ENCODE data around the gene IL18R1. TPM values are rescaled to one million over a fixed set of nuclear protein-coding genes. Genes with fewer than 3 reads are reported as not detected.

The IL18R1 gene
- total and polyA plus RNA-seq, 4 donors, result 4.8 to 12.7 (median 5.9) TPM

DNA sequence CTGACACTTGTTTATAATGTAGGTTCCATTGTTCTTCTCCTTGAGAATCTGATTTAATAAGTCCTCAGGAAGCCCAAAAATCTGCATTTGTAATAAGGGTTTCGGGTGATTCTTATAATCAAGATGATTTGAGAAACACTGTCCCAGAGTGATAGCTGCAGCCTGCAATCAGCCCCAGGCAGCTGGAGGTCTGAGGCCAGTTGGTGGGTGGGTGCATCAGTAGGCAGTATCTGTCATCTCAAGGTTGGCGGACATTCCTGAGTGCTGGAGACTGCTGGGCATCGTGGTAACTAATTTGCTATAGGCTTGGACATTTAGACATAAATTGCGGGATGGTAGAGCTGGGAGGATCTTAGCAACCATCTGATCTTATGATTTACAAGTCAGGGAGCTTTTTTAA, 64.7 kb downstream of the IL18R1 start:
- H3K27me3 ChIP-seq (ENCODE audit: control insufficient read depth in 4 of 4, insufficient read depth in 4 of 4, low read length in 3 of 4), result no peaks in the 10 kb centered on the region
- H3K9ac ChIP-seq (ENCODE audit: low read depth in 1 of 2, low read length in 2 of 2), result no peak overlapping the region
- no peak for DNase-seq (ENCODE audit: low spot score)
- TF ChIP-seq RXRA (IDR thresholded peaks at IDR 0.05), result no peak
- TF ChIP-seq JUND (IDR thresholded peaks at IDR 0.05), result no peak
- no peak for TF ChIP-seq GABPA (IDR thresholded peaks at IDR 0.05 in 1 of 2, conservative IDR thresholded peaks at IDR 0.05 in 1 of 2)
- no peak for TF ChIP-seq EGR1 (IDR thresholded peaks at IDR 0.05; ENCODE audit: low read depth in 2 of 2)
- TF ChIP-seq SP1 (IDR thresholded peaks at IDR 0.05), result no peak
- TF ChIP-seq, protein P1, sequence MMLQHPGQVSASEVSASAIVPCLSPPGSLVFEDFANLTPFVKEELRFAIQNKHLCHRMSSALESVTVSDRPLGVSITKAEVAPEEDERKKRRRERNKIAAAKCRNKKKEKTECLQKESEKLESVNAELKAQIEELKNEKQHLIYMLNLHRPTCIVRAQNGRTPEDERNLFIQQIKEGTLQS (IDR thresholded peaks at IDR 0.05), result no peak
- TF ChIP-seq NR2F2 (IDR thresholded peaks at IDR 0.05), result no peak
- TF ChIP-seq, protein P2, sequence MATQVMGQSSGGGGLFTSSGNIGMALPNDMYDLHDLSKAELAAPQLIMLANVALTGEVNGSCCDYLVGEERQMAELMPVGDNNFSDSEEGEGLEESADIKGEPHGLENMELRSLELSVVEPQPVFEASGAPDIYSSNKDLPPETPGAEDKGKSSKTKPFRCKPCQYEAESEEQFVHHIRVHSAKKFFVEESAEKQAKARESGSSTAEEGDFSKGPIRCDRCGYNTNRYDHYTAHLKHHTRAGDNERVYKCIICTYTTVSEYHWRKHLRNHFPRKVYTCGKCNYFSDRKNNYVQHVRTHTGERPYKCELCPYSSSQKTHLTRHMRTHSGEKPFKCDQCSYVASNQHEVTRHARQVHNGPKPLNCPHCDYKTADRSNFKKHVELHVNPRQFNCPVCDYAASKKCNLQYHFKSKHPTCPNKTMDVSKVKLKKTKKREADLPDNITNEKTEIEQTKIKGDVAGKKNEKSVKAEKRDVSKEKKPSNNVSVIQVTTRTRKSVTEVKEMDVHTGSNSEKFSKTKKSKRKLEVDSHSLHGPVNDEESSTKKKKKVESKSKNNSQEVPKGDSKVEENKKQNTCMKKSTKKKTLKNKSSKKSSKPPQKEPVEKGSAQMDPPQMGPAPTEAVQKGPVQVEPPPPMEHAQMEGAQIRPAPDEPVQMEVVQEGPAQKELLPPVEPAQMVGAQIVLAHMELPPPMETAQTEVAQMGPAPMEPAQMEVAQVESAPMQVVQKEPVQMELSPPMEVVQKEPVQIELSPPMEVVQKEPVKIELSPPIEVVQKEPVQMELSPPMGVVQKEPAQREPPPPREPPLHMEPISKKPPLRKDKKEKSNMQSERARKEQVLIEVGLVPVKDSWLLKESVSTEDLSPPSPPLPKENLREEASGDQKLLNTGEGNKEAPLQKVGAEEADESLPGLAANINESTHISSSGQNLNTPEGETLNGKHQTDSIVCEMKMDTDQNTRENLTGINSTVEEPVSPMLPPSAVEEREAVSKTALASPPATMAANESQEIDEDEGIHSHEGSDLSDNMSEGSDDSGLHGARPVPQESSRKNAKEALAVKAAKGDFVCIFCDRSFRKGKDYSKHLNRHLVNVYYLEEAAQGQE (IDR thresholded peaks at IDR 0.05), result no peak
- H3K4me3 ChIP-seq (ENCODE audit: low read depth in 1 of 3, low read length in 3 of 3), result no peak overlapping the region
- H3K4me1 ChIP-seq (ENCODE audit: control insufficient read depth in 4 of 4, insufficient read depth in 4 of 4, low read length in 3 of 4), result no peaks in the 10 kb centered on the region
- no peak overlapping the region for H3K27ac ChIP-seq (ENCODE audit: low read depth in 1 of 2, low read length in 2 of 2)
- H3K9me3 ChIP-seq (ENCODE audit: control insufficient read depth in 4 of 4, low read length in 3 of 4), result no peaks in the 10 kb centered on the region
- H3K36me3 ChIP-seq (ENCODE audit: control insufficient read depth in 4 of 4, insufficient read depth in 3 of 4, low read depth in 1 of 4, low read length in 3 of 4), result no peaks in the 10 kb centered on the region
- WGBS, result 85% methylated on average over 4 of the region's 4 CpGs

DNA sequence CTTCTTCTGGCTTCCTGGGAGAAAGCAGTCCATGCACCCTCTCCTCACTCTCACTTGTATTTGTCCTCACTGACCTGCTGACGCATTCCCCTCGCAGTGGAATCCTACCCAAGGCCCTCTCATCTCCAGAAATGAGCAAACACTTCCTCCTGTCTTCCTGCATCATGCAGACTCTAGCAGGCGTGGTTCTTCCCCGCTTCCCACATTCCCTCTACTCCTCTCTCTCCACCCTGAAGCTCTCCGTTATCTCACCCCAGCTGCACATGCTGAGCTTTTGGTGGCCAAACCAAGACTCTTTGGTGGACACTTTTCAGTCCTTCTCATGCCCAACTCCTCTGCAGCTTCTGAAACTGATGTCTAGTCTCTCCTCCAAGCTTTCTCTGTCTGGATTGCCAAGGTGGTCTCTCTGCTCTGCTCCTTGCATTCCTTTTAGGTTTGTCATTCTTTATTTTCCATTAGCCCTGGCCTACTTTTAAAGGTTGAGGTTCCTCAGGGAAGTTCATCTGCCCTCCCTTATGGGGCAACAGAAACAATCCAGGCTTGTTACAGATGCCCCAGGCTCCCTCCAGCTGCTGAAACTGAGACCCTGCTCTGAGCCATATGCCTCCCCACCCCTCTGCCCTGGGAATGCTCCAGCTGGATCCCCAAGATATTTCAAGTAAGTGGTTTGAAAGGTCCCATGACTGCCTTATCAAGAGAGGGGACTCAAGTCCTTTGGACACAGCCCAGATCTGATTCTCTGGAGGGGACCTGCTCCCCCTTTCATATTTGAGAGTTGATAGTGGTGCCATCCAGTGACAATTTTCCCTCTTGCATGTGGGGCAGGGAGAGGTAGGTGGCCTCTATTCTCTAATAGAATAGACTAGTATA, 66.5 kb downstream of the IL18R1 start:
- 72% methylated on average over 5 of the region's 5 CpGs for WGBS
- no peak for DNase-seq (ENCODE audit: low spot score)
- H3K4me1 ChIP-seq (ENCODE audit: control insufficient read depth in 4 of 4, insufficient read depth in 4 of 4, low read length in 3 of 4), result no peaks in the 10 kb centered on the region
- H3K27ac ChIP-seq (ENCODE audit: low read depth in 1 of 2, low read length in 2 of 2), result no peak overlapping the region
- no peaks in the 10 kb centered on the region for H3K9me3 ChIP-seq (ENCODE audit: control insufficient read depth in 4 of 4, low read length in 3 of 4)
- no peak overlapping the region for H3K4me3 ChIP-seq (ENCODE audit: low read depth in 1 of 3, low read length in 3 of 3)
- H3K36me3 ChIP-seq (ENCODE audit: control insufficient read depth in 4 of 4, insufficient read depth in 3 of 4, low read depth in 1 of 4, low read length in 3 of 4), result no peaks in the 10 kb centered on the region
- TF ChIP-seq FOXA1 (IDR thresholded peaks at IDR 0.05) (no peak), EGR1 (IDR thresholded peaks at IDR 0.05; ENCODE audit: low read depth in 2 of 2) (no peak), TAF1 (conservative IDR thresholded peaks at IDR 0.05) (no peak), GABPA (IDR thresholded peaks at IDR 0.05 in 1 of 2, conservative IDR thresholded peaks at IDR 0.05 in 1 of 2) (no peak), NR2F2 (IDR thresholded peaks at IDR 0.05) (no peak), FOXA2 (IDR thresholded peaks at IDR 0.05) (no peak), YY1 (IDR thresholded peaks at IDR 0.05) (no peak), HNF4G (IDR thresholded peaks at IDR 0.05) (no peak), RAD21 (IDR thresholded peaks at IDR 0.05) (no peak)
- TF ChIP-seq, protein P2 (IDR thresholded peaks at IDR 0.05), result no peak
- TF ChIP-seq, protein P3, sequence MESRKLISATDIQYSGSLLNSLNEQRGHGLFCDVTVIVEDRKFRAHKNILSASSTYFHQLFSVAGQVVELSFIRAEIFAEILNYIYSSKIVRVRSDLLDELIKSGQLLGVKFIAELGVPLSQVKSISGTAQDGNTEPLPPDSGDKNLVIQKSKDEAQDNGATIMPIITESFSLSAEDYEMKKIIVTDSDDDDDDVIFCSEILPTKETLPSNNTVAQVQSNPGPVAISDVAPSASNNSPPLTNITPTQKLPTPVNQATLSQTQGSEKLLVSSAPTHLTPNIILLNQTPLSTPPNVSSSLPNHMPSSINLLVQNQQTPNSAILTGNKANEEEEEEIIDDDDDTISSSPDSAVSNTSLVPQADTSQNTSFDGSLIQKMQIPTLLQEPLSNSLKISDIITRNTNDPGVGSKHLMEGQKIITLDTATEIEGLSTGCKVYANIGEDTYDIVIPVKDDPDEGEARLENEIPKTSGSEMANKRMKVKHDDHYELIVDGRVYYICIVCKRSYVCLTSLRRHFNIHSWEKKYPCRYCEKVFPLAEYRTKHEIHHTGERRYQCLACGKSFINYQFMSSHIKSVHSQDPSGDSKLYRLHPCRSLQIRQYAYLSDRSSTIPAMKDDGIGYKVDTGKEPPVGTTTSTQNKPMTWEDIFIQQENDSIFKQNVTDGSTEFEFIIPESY (IDR thresholded peaks at IDR 0.05), result no peak
- TF ChIP-seq, protein P4, sequence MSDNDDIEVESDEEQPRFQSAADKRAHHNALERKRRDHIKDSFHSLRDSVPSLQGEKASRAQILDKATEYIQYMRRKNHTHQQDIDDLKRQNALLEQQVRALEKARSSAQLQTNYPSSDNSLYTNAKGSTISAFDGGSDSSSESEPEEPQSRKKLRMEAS (IDR thresholded peaks at IDR 0.05), result no peak
- TF ChIP-seq, protein P1 (IDR thresholded peaks at IDR 0.05), result no peak
- no peaks in the 10 kb centered on the region for H3K27me3 ChIP-seq (ENCODE audit: control insufficient read depth in 4 of 4, insufficient read depth in 4 of 4, low read length in 3 of 4)
- no peak overlapping the region for H3K9ac ChIP-seq (ENCODE audit: low read depth in 1 of 2, low read length in 2 of 2)
